H9 (cell line): ENCODE results near the gene MKX. TPM values are rescaled to one million over a fixed set of nuclear protein-coding genes. Genes with fewer than 3 reads are reported as not detected.

Source experiments
- DNase-seq: peaks from one replicate; pipeline ENCODE4 v3.0.0-alpha.2; 2017
- H2AFZ ChIP-seq: one replicate; pipeline ENCODE4 v1.6.1; 2013; ENCODE audit warnings: mild to moderate bottlenecking, low read length, control low read depth, moderate library complexity
- H2AK5ac ChIP-seq: 2 replicates; pipeline ENCODE4 v1.6.1; 2013; ENCODE audit warnings: low read length, control low read depth, mixed read lengths; ENCODE audit not compliant: insufficient read length
- H2BK120ac ChIP-seq: one replicate; pipeline ENCODE4 v1.6.1; 2013; ENCODE audit warnings: low read depth, mild to moderate bottlenecking, low read length, control low read depth, inconsistent platforms; ENCODE audit not compliant: poor library complexity, severe bottlenecking
- H2BK12ac ChIP-seq: 2 replicates; pipeline ENCODE4 v1.6.1; 2013; ENCODE audit warnings: low read length, control low read depth, mixed read lengths, low read depth; ENCODE audit not compliant: insufficient read length
- H2BK15ac ChIP-seq: 2 replicates; pipeline ENCODE4 v1.6.1; 2013; ENCODE audit warnings: low read depth, low read length, control low read depth
- H2BK20ac ChIP-seq: one replicate; pipeline ENCODE4 v1.6.1; 2013; ENCODE audit warnings: low read depth, mild to moderate bottlenecking, low read length, control low read depth, inconsistent platforms; ENCODE audit not compliant: poor library complexity, severe bottlenecking
- H2BK5ac ChIP-seq: 2 replicates; pipeline ENCODE4 v1.6.1; 2013; ENCODE audit warnings: low read length, control low read depth, mixed read lengths; ENCODE audit not compliant: insufficient read length
- H3K14ac ChIP-seq: 2 replicates; pipeline ENCODE4 v1.6.1; 2013; ENCODE audit warnings: low read length, control low read depth; ENCODE audit not compliant: insufficient read depth
- H3K18ac ChIP-seq: 2 replicates; pipeline ENCODE4 v1.6.1; 2013; ENCODE audit warnings: low read depth, mild to moderate bottlenecking, mixed read lengths, low read length, control low read depth; ENCODE audit not compliant: insufficient read length
- H3K23ac ChIP-seq: 2 replicates; pipeline ENCODE4 v1.6.1; 2013; ENCODE audit warnings: low read length, control low read depth, mixed read lengths, low read depth; ENCODE audit not compliant: insufficient read length
- H3K23me2 ChIP-seq: 2 replicates; pipeline ENCODE4 v1.6.1; 2013; ENCODE audit warnings: low read depth, mild to moderate bottlenecking, mixed read lengths, low read length, control low read depth; ENCODE audit not compliant: insufficient read length, poor library complexity, severe bottlenecking
- H3K27ac ChIP-seq: 2 replicates; pipeline ENCODE4 v1.5.1; 2013; ENCODE audit warnings: low read length, control low read depth, mixed read lengths, low read depth; ENCODE audit not compliant: insufficient read length
- H3K27me3 ChIP-seq: 2 replicates; pipeline ENCODE4 v1.6.1; 2013; ENCODE audit warnings: low read length, control low read depth, inconsistent platforms; ENCODE audit not compliant: insufficient read depth
- H3K4ac ChIP-seq: 2 replicates; pipeline ENCODE4 v1.6.1; 2013; ENCODE audit warnings: low read depth, mild to moderate bottlenecking, control low read depth, inconsistent platforms, low read length, moderate library complexity
- H3K4me1 ChIP-seq: 2 replicates; pipeline ENCODE4 v1.6.1; 2013; ENCODE audit warnings: low read length, control low read depth, inconsistent platforms; ENCODE audit not compliant: insufficient read depth
- H3K4me2 ChIP-seq: 2 replicates; pipeline ENCODE4 v1.6.1; 2013; ENCODE audit warnings: low read length, control low read depth, mixed read lengths; ENCODE audit not compliant: insufficient read length, insufficient read depth
- H3K56ac ChIP-seq: 2 replicates; pipeline ENCODE4 v1.6.1; 2013; ENCODE audit warnings: low read depth, mild to moderate bottlenecking, mixed read lengths, low read length, control low read depth; ENCODE audit not compliant: insufficient read length
- H3K79me1 ChIP-seq: 2 replicates; pipeline ENCODE4 v1.6.1; 2013; ENCODE audit warnings: low read depth, mild to moderate bottlenecking, moderate library complexity, low read length, control low read depth, inconsistent platforms; ENCODE audit not compliant: insufficient read depth, poor library complexity, severe bottlenecking
- H3K79me2 ChIP-seq: 2 replicates; pipeline ENCODE4 v1.6.1; 2013; ENCODE audit warnings: low read length, control low read depth, inconsistent platforms; ENCODE audit not compliant: insufficient read depth
- H3K9ac ChIP-seq: 2 replicates; pipeline ENCODE4 v1.6.1; 2013; ENCODE audit warnings: low read length, control low read depth, mixed read lengths; ENCODE audit not compliant: insufficient read length; ENCODE audit errors: extremely low read depth
- H3K9me3 ChIP-seq: one replicate; pipeline ENCODE4 v1.6.1; 2013; ENCODE audit warnings: low read depth, low read length, inconsistent platforms; ENCODE audit not compliant: control insufficient read depth
- H3T11ph ChIP-seq: one replicate; pipeline ENCODE4 v1.6.1; 2013; ENCODE audit warnings: mild to moderate bottlenecking, low read length, control low read depth, inconsistent platforms
- H4K20me1 ChIP-seq: one replicate; pipeline ENCODE4 v1.6.1; 2013; ENCODE audit not compliant: control insufficient read depth, insufficient read length, insufficient read depth
- H4K5ac ChIP-seq: 2 replicates; pipeline ENCODE4 v1.6.1; 2013; ENCODE audit warnings: low read depth, mild to moderate bottlenecking, mixed read lengths, low read length, control low read depth; ENCODE audit not compliant: insufficient read length
- H4K8ac ChIP-seq: replicated peaks from 2 replicates; pipeline ENCODE4 v1.6.1; 2013; ENCODE audit warnings: low read length, control low read depth, mixed read lengths, low read depth; ENCODE audit not compliant: insufficient read length
- H4K91ac ChIP-seq: 2 replicates; pipeline ENCODE4 v1.6.1; 2013; ENCODE audit warnings: low read depth, mild to moderate bottlenecking, moderate library complexity, mixed read lengths, low read length, control low read depth; ENCODE audit not compliant: insufficient read length
- H3K27ac Mint-ChIP-seq, 3 experiments: 2 replicates in 2 of 3; 3 replicates in 1 of 3; pipeline ENCODE4 v1.8.0; 2020 to 2021; ENCODE audit warnings: mixed read lengths in 3 of 3, mild to moderate bottlenecking in 1 of 3, moderate library complexity in 1 of 3
- H3K27me3 Mint-ChIP-seq: 2 replicates; pipeline ENCODE4 v1.8.0; 2021; ENCODE audit warnings: low read depth, mild to moderate bottlenecking, moderate library complexity, mixed read lengths
- H3K36me3 Mint-ChIP-seq, 3 experiments: 2 replicates in 2 of 3; 3 replicates in 1 of 3; pipeline ENCODE4 v1.8.0; 2020 to 2021; ENCODE audit warnings: low read depth in 3 of 3, mixed read lengths in 3 of 3; ENCODE audit not compliant: insufficient read depth in 1 of 3
- H3K4me1 Mint-ChIP-seq, 2 experiments: 2 replicates each; pipeline ENCODE4 v1.8.0; 2020; ENCODE audit warnings: mixed read lengths in 2 of 2
- H3K4me3 Mint-ChIP-seq, 2 experiments: 2 replicates in 1 of 2; 3 replicates in 1 of 2; pipeline ENCODE4 v1.8.0; 2020 to 2021; ENCODE audit warnings: mild to moderate bottlenecking in 2 of 2, mixed read lengths in 2 of 2, moderate library complexity in 1 of 2
- H3K9me3 Mint-ChIP-seq, 2 experiments: 2 replicates in 1 of 2; 3 replicates in 1 of 2; pipeline ENCODE4 v1.8.0; 2020; ENCODE audit warnings: mild to moderate bottlenecking in 2 of 2, mixed read lengths in 2 of 2, moderate library complexity in 1 of 2
- CTCF ChIP-seq: fragments of 200-600 bp; sonication (generic); conservative IDR thresholded peaks from 3 replicates; pipeline ENCODE4 v1.8.0; 2021; ENCODE audit warnings: antibody characterized with exemption, mild to moderate bottlenecking
- WGBS: extraction: QIAGEN DNeasy Blood & Tissue Kit; methylation state at CpG from one replicate; pipeline ENCODE4 v1.1.7; 2013; ENCODE audit warnings: missing lambda C conversion rate, low lambda C conversion rate, mixed read lengths; ENCODE audit not compliant: insufficient read length; ENCODE audit errors: extremely low coverage; 5-methylcytosine and 5-hydroxymethylcytosine counted together
- total RNA-seq: library from RNA; stranded (reverse); gene quantifications from 2 replicates; pipeline ENCODE4 v1.2.1, GENCODE V29; 2021

Gene MKX
- total RNA-seq, 1 experiment from 2014 or later, result 0.46 TPM

- no peak overlapping the region for H3K4ac ChIP-seq
- Mint-ChIP-seq H3K9me3 (no peaks in the 10 kb centered on the region; a peak in 1 of 5 replicates), H3K36me3 (no peaks in the 10 kb centered on the region; a peak in 1 of 7 replicates), H3K4me3 (no peak overlapping the region), H3K27me3 (no peaks in the 10 kb centered on the region), H3K4me1 (peaks cover 7 to 13% of the 10 kb centered on the region in 2 experiments), H3K27ac (no peak overlapping the region)
- H3K9me3 ChIP-seq, result no peaks in the 10 kb centered on the region
- H3K27me3 ChIP-seq, result no peaks in the 10 kb centered on the region
- TF ChIP-seq CTCF, result no peak
- H2BK5ac ChIP-seq, result no peak overlapping the region
- no peak overlapping the region for H3K14ac ChIP-seq
- H3K23me2 ChIP-seq, result no peaks in the 10 kb centered on the region
- no peak overlapping the region for H2BK15ac ChIP-seq
- no peak overlapping the region for H2BK12ac ChIP-seq
- no peak overlapping the region for H2BK20ac ChIP-seq
- H3T11ph ChIP-seq, result no peak overlapping the region
- no CpG with 5 or more reads among the region's 3 CpGs for WGBS
- H3K18ac ChIP-seq, result no peak overlapping the region
- H2BK120ac ChIP-seq, result no peak overlapping the region
- H3K4me2 ChIP-seq, result no peak overlapping the region
- no peak overlapping the region for H2AFZ ChIP-seq
- no peaks in the 10 kb centered on the region for H3K79me1 ChIP-seq
- no peak overlapping the region for H4K91ac ChIP-seq
- H4K20me1 ChIP-seq, result no peaks in the 10 kb centered on the region
- H3K79me2 ChIP-seq, result no peaks in the 10 kb centered on the region
- no peak overlapping the region for H3K9ac ChIP-seq
- no peak for DNase-seq
- H3K56ac ChIP-seq, result no peak overlapping the region
- no peak overlapping the region for H4K8ac ChIP-seq
- H4K5ac ChIP-seq, result no peak overlapping the region
- H3K27ac ChIP-seq, result no peak overlapping the region
- no peak overlapping the region for H3K23ac ChIP-seq
- H3K4me1 ChIP-seq, result no peaks in the 10 kb centered on the region
- no peak overlapping the region for H2AK5ac ChIP-seq
These were observed 83.9 kb downstream of the MKX start for GRCh38 chr10:27661514-27662286.
